ENCODE results near the gene ATXN1. TPM values are rescaled to one million over a fixed set of nuclear protein-coding genes. Genes with fewer than 3 reads are reported as not detected.

The ATXN1 gene
- total and polyA plus RNA-seq, 2 of the 13 experiments (the other 11 are each of a cell fraction or from before 2014, with no cell fraction given), result 20.7 to 39.5 TPM

DNA sequence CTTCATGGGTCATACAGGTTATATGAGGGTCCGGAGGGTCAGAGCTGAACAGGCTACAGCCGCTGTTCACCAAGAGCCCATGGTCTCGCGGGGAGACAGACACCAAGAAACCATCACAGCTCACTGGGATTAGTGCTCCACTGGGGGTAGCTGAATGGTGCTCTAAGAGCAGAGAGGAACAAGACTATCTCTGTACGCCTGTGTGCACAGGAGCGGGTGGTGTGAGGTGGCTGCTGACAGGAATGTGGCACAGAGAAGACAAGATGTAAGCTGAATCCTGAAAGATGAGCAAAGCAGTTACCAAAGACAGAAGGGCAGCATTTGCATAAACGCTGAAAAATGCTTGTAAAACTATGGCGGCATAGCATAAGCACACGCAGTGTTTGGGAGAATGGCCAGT, 383.8 kb downstream of the ATXN1 start (continued):
- TF ChIP-seq, protein P1, sequence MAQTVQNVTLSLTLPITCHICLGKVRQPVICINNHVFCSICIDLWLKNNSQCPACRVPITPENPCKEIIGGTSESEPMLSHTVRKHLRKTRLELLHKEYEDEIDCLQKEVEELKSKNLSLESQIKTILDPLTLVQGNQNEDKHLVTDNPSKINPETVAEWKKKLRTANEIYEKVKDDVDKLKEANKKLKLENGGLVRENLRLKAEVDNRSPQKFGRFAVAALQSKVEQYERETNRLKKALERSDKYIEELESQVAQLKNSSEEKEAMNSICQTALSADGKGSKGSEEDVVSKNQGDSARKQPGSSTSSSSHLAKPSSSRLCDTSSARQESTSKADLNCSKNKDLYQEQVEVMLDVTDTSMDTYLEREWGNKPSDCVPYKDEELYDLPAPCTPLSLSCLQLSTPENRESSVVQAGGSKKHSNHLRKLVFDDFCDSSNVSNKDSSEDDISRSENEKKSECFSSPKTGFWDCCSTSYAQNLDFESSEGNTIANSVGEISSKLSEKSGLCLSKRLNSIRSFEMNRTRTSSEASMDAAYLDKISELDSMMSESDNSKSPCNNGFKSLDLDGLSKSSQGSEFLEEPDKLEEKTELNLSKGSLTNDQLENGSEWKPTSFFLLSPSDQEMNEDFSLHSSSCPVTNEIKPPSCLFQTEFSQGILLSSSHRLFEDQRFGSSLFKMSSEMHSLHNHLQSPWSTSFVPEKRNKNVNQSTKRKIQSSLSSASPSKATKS (CRISPR knock-in tag; IDR thresholded peaks at IDR 0.05), result no peak
- TF ChIP-seq GABPB1 (CRISPR knock-in tag; IDR thresholded peaks at IDR 0.05) (no peak), KLF9 (CRISPR knock-in tag; IDR thresholded peaks at IDR 0.05; ENCODE audit: low read depth) (no peak), ZNF816 (CRISPR knock-in tag; IDR thresholded peaks at IDR 0.05; ENCODE audit: borderline replicate concordance) (no peak), SPEN (CRISPR knock-in tag; IDR thresholded peaks at IDR 0.05; ENCODE audit: low read depth) (no peak), YY1 (IDR thresholded peaks at IDR 0.05; ENCODE audit: insufficient read depth, insufficient replicate concordance, low read depth, low read length) (no peak)

DNA sequence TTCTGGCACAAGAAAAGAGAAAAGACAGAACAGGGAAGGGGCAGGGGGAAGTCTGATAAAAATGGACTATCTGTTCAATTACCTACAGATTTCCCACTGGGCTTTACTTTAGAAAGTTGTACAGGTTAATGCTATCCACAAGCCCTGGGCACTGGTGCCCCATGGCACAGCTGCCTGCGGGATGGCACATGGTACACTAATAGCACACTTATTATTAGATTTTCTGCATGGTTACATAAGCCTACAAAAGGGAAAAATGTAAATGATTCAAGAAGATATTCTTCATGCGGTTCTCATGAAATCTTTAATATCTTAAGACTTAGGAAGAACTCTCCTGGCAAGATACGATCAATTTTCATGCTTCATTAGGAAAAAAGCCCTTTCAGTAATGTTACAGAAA, 385.4 kb downstream of the ATXN1 start:
- DNase-seq (ENCODE audit: low spot score) (no peak), FAIRE-seq (no peak), ATAC-seq (no peak)
- CTCF ChIA-PET (ENCODE audit: low intra/inter-chr PET ratio, low total read pairs), result no interaction called here
- intact Hi-C loops (cut with micrococcal nuclease; ENCODE audit: unreplicated experiment) (no loop called here), in situ Hi-C loops (cut with HindIII; ENCODE audit: extremely low pct_ligation_motif_present, low pct_unique_long_range_greater_than_20kb) (no loop called here)
- Histone ChIP-seq H3K4me2 (ENCODE audit: low read depth, low read length) (no peak overlapping the region), H3K9me3 (ENCODE audit: low read length) (no peaks in the 10 kb centered on the region), H3K27ac (ENCODE audit: extremely low read length, insufficient read depth, low read length) (no peak overlapping the region), H3K79me2 (ENCODE audit: insufficient read depth, low read length) (no peaks in the 10 kb centered on the region), H3K4me3 (replicated peaks in 1 of 3; ENCODE audit: insufficient read depth in 1 of 3, low read depth in 2 of 3, low read length in 3 of 3) (no peak overlapping the region), H2AFZ (ENCODE audit: low read length) (no peak overlapping the region), H3K27me3 (ENCODE audit: control insufficient read depth in 1 of 2, insufficient read depth in 2 of 2, low read length in 2 of 2) (no peaks in the 10 kb centered on the region), H4K20me1 (ENCODE audit: insufficient read depth, low read length) (no peaks in the 10 kb centered on the region), H3K4me1 (ENCODE audit: insufficient read depth, low read length) (no peaks in the 10 kb centered on the region), H3K36me3 (replicated peaks in 1 of 2; ENCODE audit: control insufficient read depth in 1 of 2, insufficient read depth in 2 of 2, low read length in 2 of 2) (peaks cover 0 to 2% of the 10 kb centered on the region in 2 experiments; a peak in 3 of 5 replicates), H3K9ac (ENCODE audit: insufficient read depth, low read depth, low read length) (no peak overlapping the region)
- POLR2A ChIA-PET, result no interaction called here
- BruUV-seq (replicated peaks), result no TSS peak
- WGBS (ENCODE audit: low lambda C conversion rate), result 98% methylated on average over 3 of the region's 3 CpGs
- TF ChIP-seq ZMAT3 (CRISPR knock-in tag; conservative IDR thresholded peaks at IDR 0.05), result no peak
- TF ChIP-seq, protein P2, sequence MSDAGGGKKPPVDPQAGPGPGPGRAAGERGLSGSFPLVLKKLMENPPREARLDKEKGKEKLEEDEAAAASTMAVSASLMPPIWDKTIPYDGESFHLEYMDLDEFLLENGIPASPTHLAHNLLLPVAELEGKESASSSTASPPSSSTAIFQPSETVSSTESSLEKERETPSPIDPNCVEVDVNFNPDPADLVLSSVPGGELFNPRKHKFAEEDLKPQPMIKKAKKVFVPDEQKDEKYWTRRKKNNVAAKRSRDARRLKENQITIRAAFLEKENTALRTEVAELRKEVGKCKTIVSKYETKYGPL (CRISPR knock-in tag; IDR thresholded peaks at IDR 0.05), result no peak
- TF ChIP-seq TBP (CRISPR knock-in tag; IDR thresholded peaks at IDR 0.05), result no peak
- TF ChIP-seq GATAD1 (CRISPR knock-in tag; IDR thresholded peaks at IDR 0.05), result no peak
- no peak for TF ChIP-seq ZNF605 (CRISPR knock-in tag; IDR thresholded peaks at IDR 0.05)
- no peak for TF ChIP-seq ZNF570 (CRISPR knock-in tag; IDR thresholded peaks at IDR 0.05; ENCODE audit: borderline replicate concordance)
- TF ChIP-seq ZNF44 (CRISPR knock-in tag; IDR thresholded peaks at IDR 0.05), result no peak
- TF ChIP-seq KMT2B (CRISPR knock-in tag; IDR thresholded peaks at IDR 0.05), result no peak
- no peak for TF ChIP-seq NFIB (CRISPR knock-in tag; IDR thresholded peaks at IDR 0.05; ENCODE audit: borderline replicate concordance)
- no peak for TF ChIP-seq ZNF768 (CRISPR knock-in tag; IDR thresholded peaks at IDR 0.05)
- TF ChIP-seq, protein P3, sequence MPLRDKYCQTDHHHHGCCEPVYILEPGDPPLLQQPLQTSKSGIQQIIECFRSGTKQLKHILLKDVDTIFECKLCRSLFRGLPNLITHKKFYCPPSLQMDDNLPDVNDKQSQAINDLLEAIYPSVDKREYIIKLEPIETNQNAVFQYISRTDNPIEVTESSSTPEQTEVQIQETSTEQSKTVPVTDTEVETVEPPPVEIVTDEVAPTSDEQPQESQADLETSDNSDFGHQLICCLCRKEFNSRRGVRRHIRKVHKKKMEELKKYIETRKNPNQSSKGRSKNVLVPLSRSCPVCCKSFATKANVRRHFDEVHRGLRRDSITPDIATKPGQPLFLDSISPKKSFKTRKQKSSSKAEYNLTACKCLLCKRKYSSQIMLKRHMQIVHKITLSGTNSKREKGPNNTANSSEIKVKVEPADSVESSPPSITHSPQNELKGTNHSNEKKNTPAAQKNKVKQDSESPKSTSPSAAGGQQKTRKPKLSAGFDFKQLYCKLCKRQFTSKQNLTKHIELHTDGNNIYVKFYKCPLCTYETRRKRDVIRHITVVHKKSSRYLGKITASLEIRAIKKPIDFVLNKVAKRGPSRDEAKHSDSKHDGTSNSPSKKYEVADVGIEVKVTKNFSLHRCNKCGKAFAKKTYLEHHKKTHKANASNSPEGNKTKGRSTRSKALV (CRISPR knock-in tag; IDR thresholded peaks at IDR 0.05), result no peak
- no peak for TF ChIP-seq ZNF782 (CRISPR knock-in tag; IDR thresholded peaks at IDR 0.05; ENCODE audit: borderline replicate concordance)
- TF ChIP-seq ZNF7 (CRISPR knock-in tag; IDR thresholded peaks at IDR 0.05), result no peak
- TF ChIP-seq, protein P4, sequence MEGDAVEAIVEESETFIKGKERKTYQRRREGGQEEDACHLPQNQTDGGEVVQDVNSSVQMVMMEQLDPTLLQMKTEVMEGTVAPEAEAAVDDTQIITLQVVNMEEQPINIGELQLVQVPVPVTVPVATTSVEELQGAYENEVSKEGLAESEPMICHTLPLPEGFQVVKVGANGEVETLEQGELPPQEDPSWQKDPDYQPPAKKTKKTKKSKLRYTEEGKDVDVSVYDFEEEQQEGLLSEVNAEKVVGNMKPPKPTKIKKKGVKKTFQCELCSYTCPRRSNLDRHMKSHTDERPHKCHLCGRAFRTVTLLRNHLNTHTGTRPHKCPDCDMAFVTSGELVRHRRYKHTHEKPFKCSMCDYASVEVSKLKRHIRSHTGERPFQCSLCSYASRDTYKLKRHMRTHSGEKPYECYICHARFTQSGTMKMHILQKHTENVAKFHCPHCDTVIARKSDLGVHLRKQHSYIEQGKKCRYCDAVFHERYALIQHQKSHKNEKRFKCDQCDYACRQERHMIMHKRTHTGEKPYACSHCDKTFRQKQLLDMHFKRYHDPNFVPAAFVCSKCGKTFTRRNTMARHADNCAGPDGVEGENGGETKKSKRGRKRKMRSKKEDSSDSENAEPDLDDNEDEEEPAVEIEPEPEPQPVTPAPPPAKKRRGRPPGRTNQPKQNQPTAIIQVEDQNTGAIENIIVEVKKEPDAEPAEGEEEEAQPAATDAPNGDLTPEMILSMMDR (CRISPR knock-in tag; IDR thresholded peaks at IDR 0.05), result no peak
